K562 (cell line): ENCODE measurements around the gene ERMARD. TPM values are rescaled to one million over a fixed set of nuclear protein-coding genes. Genes with fewer than 3 reads are reported as not detected.

ENCODE experiments used
- CXXC5 ChIP-seq: fragments of 250-450 bp; sonication (Bioruptor Pico); IDR thresholded peaks from 2 replicates; pipeline ENCODE4 v1.8.0; 2022; ENCODE audit warnings: inconsistent platforms, mild to moderate bottlenecking, moderate library complexity
- DIDO1 ChIP-seq: fragments of 450-650 bp; IDR thresholded peaks from 2 replicates; pipeline ENCODE4 v1.6.1; 2016; ENCODE audit warnings: low read depth, missing biosample characterization, missing genetic modification characterization
- HNRNPUL1 ChIP-seq: fragments of 200-400 bp; formaldehyde crosslinking; IDR thresholded peaks from 2 replicates; pipeline ENCODE4 v1.6.1; 2017; ENCODE audit warnings: low read length
- L3MBTL2 ChIP-seq: fragments of 450-650 bp; IDR thresholded peaks from 2 replicates; pipeline ENCODE4 v1.6.1; 2016; ENCODE audit warnings: mild to moderate bottlenecking, moderate library complexity
- LARP7 ChIP-seq: fragments of 450-650 bp; IDR thresholded peaks from 2 replicates; pipeline ENCODE4 v1.6.1; 2016
- NR2C1 ChIP-seq, 2 experiments: fragments of 450-650 bp; IDR thresholded peaks; 2 replicates each; pipeline ENCODE4 v1.6.1; 2017; ENCODE audit warnings: mild to moderate bottlenecking in 2 of 2, antibody characterized with exemption in 1 of 2, inconsistent platforms in 1 of 2, missing compliant biosample characterization in 1 of 2, missing genetic modification characterization in 1 of 2
- POLR2B ChIP-seq: fragments of 450-650 bp; IDR thresholded peaks from 2 replicates; pipeline ENCODE4 v1.6.1; 2018; ENCODE audit warnings: low read depth; ENCODE audit not compliant: partially characterized antibody
- ZNF3 ChIP-seq: fragments of 250-450 bp; sonication (Bioruptor Pico); IDR thresholded peaks from 2 replicates; pipeline ENCODE4 v1.5.0; 2021; ENCODE audit warnings: mild to moderate bottlenecking, moderate library complexity
- ZNF311 ChIP-seq: fragments of 250-450 bp; sonication (Bioruptor Pico); IDR thresholded peaks from 2 replicates; pipeline ENCODE4 v1.4.0; 2020; ENCODE audit warnings: mild to moderate bottlenecking, moderate library complexity
- ZNF445 ChIP-seq: fragments of 250-450 bp; sonication (Bioruptor Pico); IDR thresholded peaks from 2 replicates; pipeline ENCODE4 v1.4.0; 2020; ENCODE audit warnings: low read depth, mild to moderate bottlenecking, moderate library complexity
- polyA plus RNA-seq, 8 experiments: library from polyadenylated mRNA; depleted of rRNA in 4 of 8; stranded (reverse) in 5 of 8; unstranded in 3 of 8; fragments of >200 nt; fragmentation: Nextera tagmentation in 2 of 8; fragmentation: Illumina TruSeq in 1 of 8; extraction: Ambion mirVana in 2 of 8; extraction: Trizol in 1 of 8; gene quantifications; 2 replicates each; pipeline versions ENCODE4 v1.2.1 to v1.2.3, GENCODE V29; 2011 to 2014; ENCODE audit warnings: inconsistent platforms in 1 of 8, missing spikeins in 1 of 8
- total RNA-seq, 7 experiments: library from RNA; depleted of rRNA in 6 of 7; stranded (reverse); fragments of >200 nt in 6 of 7; fragmentation: Illumina TruSeq in 2 of 7; extraction: Trizol in 2 of 7; gene quantifications; 2 replicates each; pipeline versions ENCODE4 v1.2.1 to v1.2.3, GENCODE V29; 2011 to 2021; ENCODE audit warnings: low replicate concordance in 1 of 7
- TF ChIP-seq, protein P1 (sequence below): sonication (generic); formaldehyde crosslinking; IDR thresholded peaks from 2 replicates; pipeline ENCODE4 v1.8.0; 2023; ENCODE audit warnings: mild to moderate bottlenecking, missing genetic modification reagents
- TF ChIP-seq, protein P2 (sequence below): sonication (generic); formaldehyde crosslinking; IDR thresholded peaks from 2 replicates; pipeline ENCODE4 v1.9.0; 2022; ENCODE audit warnings: mild to moderate bottlenecking, missing genetic modification reagents
- TF ChIP-seq, protein P3 (sequence below), 3 experiments: IDR thresholded peaks in 2 of 3; conservative IDR thresholded peaks in 1 of 3; 2 replicates each; pipeline ENCODE4 v1.5.1; 2011 to 2012; ENCODE audit warnings: low read length in 3 of 3, mild to moderate bottlenecking in 3 of 3, control low read depth in 2 of 3, improper control_type of control experiment in 1 of 3, inconsistent platforms in 1 of 3, low read depth in 1 of 3, mixed read lengths in 1 of 3, moderate library complexity in 1 of 3; ENCODE audit not compliant: insufficient read depth in 2 of 3
- TF ChIP-seq, protein P4 (sequence below), 2 experiments: fragments of 450-650 bp; formaldehyde crosslinking in 1 of 2; IDR thresholded peaks; 2 replicates each; pipeline versions ENCODE4 v1.4.0 to v1.6.1; 2014 to 2020; ENCODE audit warnings: mild to moderate bottlenecking in 2 of 2, borderline replicate concordance in 1 of 2, low read depth in 1 of 2

Gene ERMARD
- total and polyA plus RNA-seq, 9 of the 15 experiments (the other 6 are each of a cell fraction or from before 2014, with no cell fraction given), result 14.5 to 68.6 (median 27.7) TPM

DNA sequence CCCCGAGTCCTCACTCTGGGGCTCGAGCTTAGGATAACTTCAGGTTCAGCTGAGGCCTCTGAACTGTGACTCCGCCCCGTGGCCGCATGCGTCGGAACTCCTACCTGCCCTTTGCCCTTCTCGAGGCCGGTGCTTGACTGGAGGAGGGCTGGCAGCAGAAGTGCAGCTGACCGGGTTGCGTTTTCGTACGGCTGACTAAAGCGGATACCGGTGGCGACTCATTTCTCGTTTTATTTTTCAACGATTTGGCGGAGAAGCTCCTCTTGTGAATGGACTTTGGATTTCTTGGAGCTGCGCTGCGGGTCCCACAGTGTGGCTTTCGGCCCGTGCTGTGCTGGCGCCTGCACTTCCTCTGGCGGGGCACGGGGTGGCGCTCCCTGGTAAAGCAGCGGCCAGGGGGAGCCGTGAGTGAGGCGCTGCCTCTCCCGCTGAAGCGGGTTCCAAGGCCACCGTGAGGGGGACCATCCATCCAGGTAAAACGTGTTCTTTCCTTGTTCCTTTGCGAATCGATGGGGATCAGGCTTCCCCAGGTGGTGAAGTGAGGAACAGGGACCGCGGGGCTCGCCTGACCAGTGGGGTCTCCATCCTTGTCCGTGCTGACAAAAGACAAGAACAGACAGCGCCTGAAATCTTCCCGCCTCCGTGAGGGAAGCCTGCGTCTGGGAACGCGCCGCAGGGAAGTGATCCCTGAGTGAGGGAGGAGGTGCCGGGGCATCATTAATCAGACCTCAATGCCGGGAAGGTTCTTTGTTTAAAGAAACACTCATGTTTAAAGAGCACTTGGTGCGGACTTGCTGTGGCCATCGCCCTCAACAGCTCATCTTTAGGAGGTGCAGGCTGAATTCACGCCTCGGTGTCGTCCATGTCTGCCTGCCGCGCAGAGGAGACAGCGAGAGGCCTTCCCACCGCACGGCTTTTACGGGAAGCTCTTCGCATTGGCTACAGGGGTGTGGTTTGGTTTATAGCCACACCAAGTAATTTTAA is 38.8 kb downstream of the ERMARD start (continued):
- TF ChIP-seq POLR2B (no peak), NR2C1 (IDR thresholded peaks at IDR 0.05) (peak; percentile 72), NR2C1 (tag; IDR thresholded peaks at IDR 0.05) (peak; percentile 69), LARP7 (no peak), ZNF311 (CRISPR knock-in tag) (no peak), CXXC5 (CRISPR knock-in tag) (peak; percentile 52; the same call in 1 of the 2 replicates), DIDO1 (tag) (no peak), ZNF3 (CRISPR knock-in tag) (no peak), HNRNPUL1 (no peak), ZNF445 (no peak), L3MBTL2 (peak; percentile 73)
- TF ChIP-seq, protein P1, sequence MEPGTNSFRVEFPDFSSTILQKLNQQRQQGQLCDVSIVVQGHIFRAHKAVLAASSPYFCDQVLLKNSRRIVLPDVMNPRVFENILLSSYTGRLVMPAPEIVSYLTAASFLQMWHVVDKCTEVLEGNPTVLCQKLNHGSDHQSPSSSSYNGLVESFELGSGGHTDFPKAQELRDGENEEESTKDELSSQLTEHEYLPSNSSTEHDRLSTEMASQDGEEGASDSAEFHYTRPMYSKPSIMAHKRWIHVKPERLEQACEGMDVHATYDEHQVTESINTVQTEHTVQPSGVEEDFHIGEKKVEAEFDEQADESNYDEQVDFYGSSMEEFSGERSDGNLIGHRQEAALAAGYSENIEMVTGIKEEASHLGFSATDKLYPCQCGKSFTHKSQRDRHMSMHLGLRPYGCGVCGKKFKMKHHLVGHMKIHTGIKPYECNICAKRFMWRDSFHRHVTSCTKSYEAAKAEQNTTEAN (CRISPR knock-in tag), result no peak
- TF ChIP-seq, protein P2, sequence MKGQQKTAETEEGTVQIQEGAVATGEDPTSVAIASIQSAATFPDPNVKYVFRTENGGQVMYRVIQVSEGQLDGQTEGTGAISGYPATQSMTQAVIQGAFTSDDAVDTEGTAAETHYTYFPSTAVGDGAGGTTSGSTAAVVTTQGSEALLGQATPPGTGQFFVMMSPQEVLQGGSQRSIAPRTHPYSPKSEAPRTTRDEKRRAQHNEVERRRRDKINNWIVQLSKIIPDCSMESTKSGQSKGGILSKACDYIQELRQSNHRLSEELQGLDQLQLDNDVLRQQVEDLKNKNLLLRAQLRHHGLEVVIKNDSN (CRISPR knock-in tag), result no peak
- TF ChIP-seq, protein P3, sequence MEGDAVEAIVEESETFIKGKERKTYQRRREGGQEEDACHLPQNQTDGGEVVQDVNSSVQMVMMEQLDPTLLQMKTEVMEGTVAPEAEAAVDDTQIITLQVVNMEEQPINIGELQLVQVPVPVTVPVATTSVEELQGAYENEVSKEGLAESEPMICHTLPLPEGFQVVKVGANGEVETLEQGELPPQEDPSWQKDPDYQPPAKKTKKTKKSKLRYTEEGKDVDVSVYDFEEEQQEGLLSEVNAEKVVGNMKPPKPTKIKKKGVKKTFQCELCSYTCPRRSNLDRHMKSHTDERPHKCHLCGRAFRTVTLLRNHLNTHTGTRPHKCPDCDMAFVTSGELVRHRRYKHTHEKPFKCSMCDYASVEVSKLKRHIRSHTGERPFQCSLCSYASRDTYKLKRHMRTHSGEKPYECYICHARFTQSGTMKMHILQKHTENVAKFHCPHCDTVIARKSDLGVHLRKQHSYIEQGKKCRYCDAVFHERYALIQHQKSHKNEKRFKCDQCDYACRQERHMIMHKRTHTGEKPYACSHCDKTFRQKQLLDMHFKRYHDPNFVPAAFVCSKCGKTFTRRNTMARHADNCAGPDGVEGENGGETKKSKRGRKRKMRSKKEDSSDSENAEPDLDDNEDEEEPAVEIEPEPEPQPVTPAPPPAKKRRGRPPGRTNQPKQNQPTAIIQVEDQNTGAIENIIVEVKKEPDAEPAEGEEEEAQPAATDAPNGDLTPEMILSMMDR (IDR thresholded peaks at IDR 0.05 in 2 of 3, conservative IDR thresholded peaks at IDR 0.05 in 1 of 3; ENCODE audit: insufficient read depth in 2 of 3, low read depth in 1 of 3, low read length in 3 of 3), result peak; percentile 96 to 99 (median 99)
- TF ChIP-seq, protein P4, sequence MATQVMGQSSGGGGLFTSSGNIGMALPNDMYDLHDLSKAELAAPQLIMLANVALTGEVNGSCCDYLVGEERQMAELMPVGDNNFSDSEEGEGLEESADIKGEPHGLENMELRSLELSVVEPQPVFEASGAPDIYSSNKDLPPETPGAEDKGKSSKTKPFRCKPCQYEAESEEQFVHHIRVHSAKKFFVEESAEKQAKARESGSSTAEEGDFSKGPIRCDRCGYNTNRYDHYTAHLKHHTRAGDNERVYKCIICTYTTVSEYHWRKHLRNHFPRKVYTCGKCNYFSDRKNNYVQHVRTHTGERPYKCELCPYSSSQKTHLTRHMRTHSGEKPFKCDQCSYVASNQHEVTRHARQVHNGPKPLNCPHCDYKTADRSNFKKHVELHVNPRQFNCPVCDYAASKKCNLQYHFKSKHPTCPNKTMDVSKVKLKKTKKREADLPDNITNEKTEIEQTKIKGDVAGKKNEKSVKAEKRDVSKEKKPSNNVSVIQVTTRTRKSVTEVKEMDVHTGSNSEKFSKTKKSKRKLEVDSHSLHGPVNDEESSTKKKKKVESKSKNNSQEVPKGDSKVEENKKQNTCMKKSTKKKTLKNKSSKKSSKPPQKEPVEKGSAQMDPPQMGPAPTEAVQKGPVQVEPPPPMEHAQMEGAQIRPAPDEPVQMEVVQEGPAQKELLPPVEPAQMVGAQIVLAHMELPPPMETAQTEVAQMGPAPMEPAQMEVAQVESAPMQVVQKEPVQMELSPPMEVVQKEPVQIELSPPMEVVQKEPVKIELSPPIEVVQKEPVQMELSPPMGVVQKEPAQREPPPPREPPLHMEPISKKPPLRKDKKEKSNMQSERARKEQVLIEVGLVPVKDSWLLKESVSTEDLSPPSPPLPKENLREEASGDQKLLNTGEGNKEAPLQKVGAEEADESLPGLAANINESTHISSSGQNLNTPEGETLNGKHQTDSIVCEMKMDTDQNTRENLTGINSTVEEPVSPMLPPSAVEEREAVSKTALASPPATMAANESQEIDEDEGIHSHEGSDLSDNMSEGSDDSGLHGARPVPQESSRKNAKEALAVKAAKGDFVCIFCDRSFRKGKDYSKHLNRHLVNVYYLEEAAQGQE (IDR thresholded peaks at IDR 0.05; ENCODE audit: borderline replicate concordance), result peak; percentile 76; the same call in 1 of the 2 replicates
- TF ChIP-seq, protein P4 (CRISPR knock-in tag; IDR thresholded peaks at IDR 0.05; ENCODE audit: low read depth), result no peak
